ENCODE results near the gene ALB. TPM values are rescaled to one million over a fixed set of nuclear protein-coding genes. Genes with fewer than 3 reads are reported as not detected.

ALB gene
- total RNA-seq, 1 experiment from 2014 or later, result 21.3 TPM

DNA sequence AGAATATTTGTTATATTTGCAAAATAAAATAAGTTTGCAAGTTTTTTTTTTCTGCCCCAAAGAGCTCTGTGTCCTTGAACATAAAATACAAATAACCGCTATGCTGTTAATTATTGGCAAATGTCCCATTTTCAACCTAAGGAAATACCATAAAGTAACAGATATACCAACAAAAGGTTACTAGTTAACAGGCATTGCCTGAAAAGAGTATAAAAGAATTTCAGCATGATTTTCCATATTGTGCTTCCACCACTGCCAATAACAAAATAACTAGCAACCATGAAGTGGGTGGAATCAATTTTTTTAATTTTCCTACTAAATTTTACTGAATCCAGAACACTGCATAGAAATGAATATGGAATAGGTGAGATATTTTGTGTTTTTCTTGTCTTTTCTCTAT, 31.9 kb downstream of the ALB start, which contains the start of gene AFP:
AFP (plus strand) TSS at position 238 of the 400 bp plus-strand sequence; CDS start at position 280, 42 bp downstream.
- no peak within 1 kb of the TSS for H3K27ac ChIP-seq (ENCODE audit: low read length)
- H3K4me1 ChIP-seq (ENCODE audit: control insufficient read depth, insufficient read depth, low read length), result no peaks in the 10 kb centered on the region
- no peaks in the 10 kb centered on the region for H3K36me3 ChIP-seq (ENCODE audit: control insufficient read depth, insufficient read depth, low read length)
- DNase-seq (ENCODE audit: low read depth, low spot score) (no peak), ATAC-seq (no peak)
- BruUV-seq (replicated peaks), result no TSS peak
- H3K4me3 ChIP-seq (ENCODE audit: low read depth in 2 of 2, low read length in 2 of 2), result no peak within 1 kb of the TSS
- intact Hi-C loops (cut with micrococcal nuclease; ENCODE audit: unreplicated experiment) (no loop called here), in situ Hi-C loops (cut with HindIII; ENCODE audit: low pct_unique_long_range_greater_than_20kb, low sequenced_read_pairs) (no loop called here)
- POLR2A ChIA-PET, result no interaction called here
- TF ChIP-seq TCF7L2 (IDR thresholded peaks at IDR 0.05; ENCODE audit: low read depth, low read length) (no peak), SIN3A (IDR thresholded peaks at IDR 0.05; ENCODE audit: borderline replicate concordance, insufficient read depth, low read depth, low read length) (no peak), POLR2AphosphoS5 (IDR thresholded peaks at IDR 0.05; ENCODE audit: low read depth, low read length) (no peak)
- TF ChIP-seq, protein P1, sequence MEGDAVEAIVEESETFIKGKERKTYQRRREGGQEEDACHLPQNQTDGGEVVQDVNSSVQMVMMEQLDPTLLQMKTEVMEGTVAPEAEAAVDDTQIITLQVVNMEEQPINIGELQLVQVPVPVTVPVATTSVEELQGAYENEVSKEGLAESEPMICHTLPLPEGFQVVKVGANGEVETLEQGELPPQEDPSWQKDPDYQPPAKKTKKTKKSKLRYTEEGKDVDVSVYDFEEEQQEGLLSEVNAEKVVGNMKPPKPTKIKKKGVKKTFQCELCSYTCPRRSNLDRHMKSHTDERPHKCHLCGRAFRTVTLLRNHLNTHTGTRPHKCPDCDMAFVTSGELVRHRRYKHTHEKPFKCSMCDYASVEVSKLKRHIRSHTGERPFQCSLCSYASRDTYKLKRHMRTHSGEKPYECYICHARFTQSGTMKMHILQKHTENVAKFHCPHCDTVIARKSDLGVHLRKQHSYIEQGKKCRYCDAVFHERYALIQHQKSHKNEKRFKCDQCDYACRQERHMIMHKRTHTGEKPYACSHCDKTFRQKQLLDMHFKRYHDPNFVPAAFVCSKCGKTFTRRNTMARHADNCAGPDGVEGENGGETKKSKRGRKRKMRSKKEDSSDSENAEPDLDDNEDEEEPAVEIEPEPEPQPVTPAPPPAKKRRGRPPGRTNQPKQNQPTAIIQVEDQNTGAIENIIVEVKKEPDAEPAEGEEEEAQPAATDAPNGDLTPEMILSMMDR (IDR thresholded peaks at IDR 0.05), result no peak
- TF ChIP-seq, protein P2, sequence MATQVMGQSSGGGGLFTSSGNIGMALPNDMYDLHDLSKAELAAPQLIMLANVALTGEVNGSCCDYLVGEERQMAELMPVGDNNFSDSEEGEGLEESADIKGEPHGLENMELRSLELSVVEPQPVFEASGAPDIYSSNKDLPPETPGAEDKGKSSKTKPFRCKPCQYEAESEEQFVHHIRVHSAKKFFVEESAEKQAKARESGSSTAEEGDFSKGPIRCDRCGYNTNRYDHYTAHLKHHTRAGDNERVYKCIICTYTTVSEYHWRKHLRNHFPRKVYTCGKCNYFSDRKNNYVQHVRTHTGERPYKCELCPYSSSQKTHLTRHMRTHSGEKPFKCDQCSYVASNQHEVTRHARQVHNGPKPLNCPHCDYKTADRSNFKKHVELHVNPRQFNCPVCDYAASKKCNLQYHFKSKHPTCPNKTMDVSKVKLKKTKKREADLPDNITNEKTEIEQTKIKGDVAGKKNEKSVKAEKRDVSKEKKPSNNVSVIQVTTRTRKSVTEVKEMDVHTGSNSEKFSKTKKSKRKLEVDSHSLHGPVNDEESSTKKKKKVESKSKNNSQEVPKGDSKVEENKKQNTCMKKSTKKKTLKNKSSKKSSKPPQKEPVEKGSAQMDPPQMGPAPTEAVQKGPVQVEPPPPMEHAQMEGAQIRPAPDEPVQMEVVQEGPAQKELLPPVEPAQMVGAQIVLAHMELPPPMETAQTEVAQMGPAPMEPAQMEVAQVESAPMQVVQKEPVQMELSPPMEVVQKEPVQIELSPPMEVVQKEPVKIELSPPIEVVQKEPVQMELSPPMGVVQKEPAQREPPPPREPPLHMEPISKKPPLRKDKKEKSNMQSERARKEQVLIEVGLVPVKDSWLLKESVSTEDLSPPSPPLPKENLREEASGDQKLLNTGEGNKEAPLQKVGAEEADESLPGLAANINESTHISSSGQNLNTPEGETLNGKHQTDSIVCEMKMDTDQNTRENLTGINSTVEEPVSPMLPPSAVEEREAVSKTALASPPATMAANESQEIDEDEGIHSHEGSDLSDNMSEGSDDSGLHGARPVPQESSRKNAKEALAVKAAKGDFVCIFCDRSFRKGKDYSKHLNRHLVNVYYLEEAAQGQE (IDR thresholded peaks at IDR 0.05; ENCODE audit: insufficient read depth in 1 of 2, low read depth in 2 of 2, low read length in 1 of 2), result no peak
- no peaks in the 10 kb centered on the region for H3K9me3 ChIP-seq (ENCODE audit: control insufficient read depth, insufficient read depth, low read depth, low read length)
- CTCF ChIA-PET, result no interaction called here
- H3K27me3 ChIP-seq (ENCODE audit: control insufficient read depth, insufficient read depth, low read length), result no peaks in the 10 kb centered on the region; the same call in 1 of the 2 replicates

DNA sequence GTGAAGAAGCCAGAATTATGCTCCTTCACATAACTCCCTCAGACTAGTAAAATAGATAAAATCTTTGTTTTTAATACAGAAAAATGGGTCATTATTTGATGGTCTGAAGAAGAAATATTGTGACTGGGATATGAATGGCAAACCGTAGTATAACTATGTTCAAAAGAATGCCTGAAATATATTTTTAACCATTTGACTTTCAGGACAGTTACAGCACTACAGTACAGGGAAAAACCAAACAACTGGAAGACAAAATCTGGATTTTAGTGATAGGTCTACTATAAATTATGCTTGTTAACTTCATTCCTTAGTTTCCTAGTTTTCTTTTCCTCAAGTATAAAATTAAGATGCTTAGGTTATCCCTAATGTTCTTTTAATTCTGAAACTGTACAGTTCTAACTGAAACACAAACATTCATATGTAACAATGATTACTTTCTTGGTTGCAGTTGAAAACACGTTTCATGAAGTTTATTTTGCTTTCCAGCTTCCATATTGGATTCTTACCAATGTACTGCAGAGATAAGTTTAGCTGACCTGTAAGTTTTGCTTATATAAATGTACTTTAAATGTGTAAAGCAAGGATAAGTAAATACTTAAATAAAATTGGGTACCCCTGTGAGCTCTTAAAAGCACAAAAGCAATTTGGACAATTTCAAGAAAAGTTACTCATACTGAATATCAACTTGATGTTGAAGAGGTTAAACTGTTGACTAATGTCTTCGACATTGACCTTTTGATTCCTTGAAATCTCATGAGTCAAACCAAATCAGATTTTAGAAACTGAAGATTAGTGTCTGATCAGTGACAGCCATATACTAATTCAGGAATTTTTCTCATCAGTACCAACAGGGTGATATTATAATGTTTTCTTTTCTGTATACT, 32.8 kb downstream of the ALB start:
- ChIA-PET POLR2A (no interaction called here), CTCF (no interaction called here)
- Histone ChIP-seq H3K27me3 (ENCODE audit: control insufficient read depth, insufficient read depth, low read length) (no peaks in the 10 kb centered on the region; the same call in none of the 2 replicates), H3K36me3 (ENCODE audit: control insufficient read depth, insufficient read depth, low read length) (no peaks in the 10 kb centered on the region), H3K9me3 (ENCODE audit: control insufficient read depth, insufficient read depth, low read depth, low read length) (no peaks in the 10 kb centered on the region), H3K4me1 (ENCODE audit: control insufficient read depth, insufficient read depth, low read length) (no peaks in the 10 kb centered on the region), H3K27ac (ENCODE audit: low read length) (no peak overlapping the region), H3K4me3 (ENCODE audit: low read depth in 2 of 2, low read length in 2 of 2) (no peak overlapping the region)
- TF ChIP-seq TCF7L2 (IDR thresholded peaks at IDR 0.05; ENCODE audit: low read depth, low read length) (no peak), SIN3A (IDR thresholded peaks at IDR 0.05; ENCODE audit: borderline replicate concordance, insufficient read depth, low read depth, low read length) (no peak), POLR2AphosphoS5 (IDR thresholded peaks at IDR 0.05; ENCODE audit: low read depth, low read length) (no peak)
- TF ChIP-seq, protein P1 (IDR thresholded peaks at IDR 0.05), result no peak
- TF ChIP-seq, protein P2 (IDR thresholded peaks at IDR 0.05; ENCODE audit: insufficient read depth in 1 of 2, low read depth in 2 of 2, low read length in 1 of 2), result no peak
- intact Hi-C loops (cut with micrococcal nuclease; ENCODE audit: unreplicated experiment) (no loop called here), in situ Hi-C loops (cut with HindIII; ENCODE audit: low pct_unique_long_range_greater_than_20kb, low sequenced_read_pairs) (no loop called here)
- DNase-seq (ENCODE audit: low read depth, low spot score), result no peak
- no TSS peak for BruUV-seq (replicated peaks)
- no peak for ATAC-seq

Measured in Panc1 (cell line).